ENCODE measurements around the gene TNFRSF25. TPM values are rescaled to one million over a fixed set of nuclear protein-coding genes. Genes with fewer than 3 reads are reported as not detected.

The TNFRSF25 gene
- total RNA-seq, 1 experiment from 2014 or later = 19.4 TPM

DNA sequence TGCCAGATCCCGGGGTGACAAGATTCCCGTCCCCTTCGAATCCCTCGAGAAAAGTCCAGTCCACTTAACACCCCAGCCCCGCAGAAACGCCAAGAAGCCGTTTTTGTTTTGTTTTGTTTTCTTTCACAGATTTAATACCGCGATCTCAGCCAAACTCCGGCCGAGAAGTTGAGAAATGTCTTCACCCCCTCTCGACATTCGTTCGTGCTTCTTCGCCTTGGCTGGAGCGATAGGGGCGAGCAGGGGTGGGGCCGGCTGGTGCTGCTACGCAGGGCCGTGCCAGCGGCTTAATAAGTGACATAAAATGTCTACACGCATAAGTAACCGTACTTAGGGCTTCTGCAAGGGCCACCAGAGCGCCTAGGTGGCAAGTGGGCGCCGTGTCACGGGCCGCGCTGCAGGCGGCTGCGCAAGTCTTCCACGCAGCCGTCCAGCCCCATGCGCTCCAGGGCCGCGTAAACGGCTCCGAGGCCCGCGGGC lies 4.9 kb downstream of the TNFRSF25 start:
- no peak overlapping the region for H3K27ac ChIP-seq (ENCODE audit: insufficient read length, low read depth, low read length)
- peak overlapping the region; percentile 44 to 96 (median 82); a peak in 5 of 7 replicates for H3K27ac Mint-ChIP-seq
- TF ChIP-seq, protein P1, sequence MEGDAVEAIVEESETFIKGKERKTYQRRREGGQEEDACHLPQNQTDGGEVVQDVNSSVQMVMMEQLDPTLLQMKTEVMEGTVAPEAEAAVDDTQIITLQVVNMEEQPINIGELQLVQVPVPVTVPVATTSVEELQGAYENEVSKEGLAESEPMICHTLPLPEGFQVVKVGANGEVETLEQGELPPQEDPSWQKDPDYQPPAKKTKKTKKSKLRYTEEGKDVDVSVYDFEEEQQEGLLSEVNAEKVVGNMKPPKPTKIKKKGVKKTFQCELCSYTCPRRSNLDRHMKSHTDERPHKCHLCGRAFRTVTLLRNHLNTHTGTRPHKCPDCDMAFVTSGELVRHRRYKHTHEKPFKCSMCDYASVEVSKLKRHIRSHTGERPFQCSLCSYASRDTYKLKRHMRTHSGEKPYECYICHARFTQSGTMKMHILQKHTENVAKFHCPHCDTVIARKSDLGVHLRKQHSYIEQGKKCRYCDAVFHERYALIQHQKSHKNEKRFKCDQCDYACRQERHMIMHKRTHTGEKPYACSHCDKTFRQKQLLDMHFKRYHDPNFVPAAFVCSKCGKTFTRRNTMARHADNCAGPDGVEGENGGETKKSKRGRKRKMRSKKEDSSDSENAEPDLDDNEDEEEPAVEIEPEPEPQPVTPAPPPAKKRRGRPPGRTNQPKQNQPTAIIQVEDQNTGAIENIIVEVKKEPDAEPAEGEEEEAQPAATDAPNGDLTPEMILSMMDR (conservative IDR thresholded peaks at IDR 0.05) = no peak

More for the DNA sequence above, 4.9 kb downstream of the TNFRSF25 start:
- Histone ChIP-seq H3K14ac (ENCODE audit: insufficient read depth, low read length) (no peak overlapping the region), H3K18ac (ENCODE audit: insufficient read length, low read depth, low read length) (no peak overlapping the region), H3K9ac (ENCODE audit: extremely low read depth, insufficient read length, low read length) (no peak overlapping the region), H3K4ac (ENCODE audit: low read depth, low read length) (no peak overlapping the region), H4K20me1 (ENCODE audit: control insufficient read depth, insufficient read depth, insufficient read length) (no peaks in the 10 kb centered on the region), H3K23me2 (ENCODE audit: insufficient read length, low read depth, low read length, poor library complexity, severe bottlenecking) (no peaks in the 10 kb centered on the region), H2AK5ac (ENCODE audit: insufficient read length, low read length) (no peak overlapping the region), H4K8ac (replicated peaks; ENCODE audit: insufficient read length, low read depth, low read length) (no peak overlapping the region), H3K79me2 (ENCODE audit: insufficient read depth, low read length) (no peaks in the 10 kb centered on the region), H3K27me3 (ENCODE audit: insufficient read depth, low read length) (no peaks in the 10 kb centered on the region), H4K91ac (ENCODE audit: insufficient read length, low read depth, low read length) (no peak overlapping the region), H3K56ac (ENCODE audit: insufficient read length, low read depth, low read length) (no peak overlapping the region), H3K23ac (ENCODE audit: insufficient read length, low read depth, low read length) (no peak overlapping the region), H2BK15ac (ENCODE audit: low read depth, low read length) (no peak overlapping the region), H3K4me2 (ENCODE audit: insufficient read depth, insufficient read length, low read length) (no peak overlapping the region), H2BK120ac (ENCODE audit: low read depth, low read length, poor library complexity, severe bottlenecking) (no peak overlapping the region), H3K4me1 (ENCODE audit: insufficient read depth, low read length) (peaks cover 3% of the 10 kb centered on the region; the same call in 1 of the 2 replicates), H2BK20ac (ENCODE audit: low read depth, low read length, poor library complexity, severe bottlenecking) (no peak overlapping the region), H3K9me3 (ENCODE audit: control insufficient read depth, low read depth, low read length) (no peaks in the 10 kb centered on the region), H2BK12ac (ENCODE audit: insufficient read length, low read depth, low read length) (no peak overlapping the region), H2BK5ac (ENCODE audit: insufficient read length, low read length) (no peak overlapping the region), H3K79me1 (ENCODE audit: insufficient read depth, low read depth, low read length, poor library complexity, severe bottlenecking) (no peaks in the 10 kb centered on the region), H4K5ac (ENCODE audit: insufficient read length, low read depth, low read length) (no peak overlapping the region), H3T11ph (ENCODE audit: low read length) (no peak overlapping the region), H2AFZ (ENCODE audit: low read length) (no peak overlapping the region)
- H3K36me3 Mint-ChIP-seq (ENCODE audit: insufficient read depth in 1 of 3, low read depth in 3 of 3) = peaks cover 1 to 35% (median 17%) of the 10 kb centered on the region in 3 experiments; a peak in 6 of 7 replicates
- no peaks in the 10 kb centered on the region; the same call in 1 of the 2 replicates for H3K27me3 Mint-ChIP-seq (ENCODE audit: low read depth)
- H3K9me3 Mint-ChIP-seq = no peaks in the 10 kb centered on the region
- DNase-seq = no peak
- H3K4me1 Mint-ChIP-seq = peaks cover 16 to 26% of the 10 kb centered on the region in 2 experiments
- WGBS (ENCODE audit: extremely low coverage, insufficient read length, low lambda C conversion rate) = no CpG with 5 or more reads among the region's 40 CpGs
- H3K4me3 Mint-ChIP-seq = peak overlapping the region in 1 of 2 experiments; percentile 32; a peak in 2 of 5 replicates

All from H9 (cell line).